ENCODE results near the gene TTC39A.
"Not testable (repeated sequence)": the region's sequence is repeated elsewhere in the genome, so short reads cannot be mapped to it uniquely, and the experiment has no call there.

The TTC39A gene

GRCh38 chr1:51336711-51337110, 6.3 kb upstream of the TTC39A start:
- DNase-seq (ENCODE audit: low spot score), result no peak

DNA sequence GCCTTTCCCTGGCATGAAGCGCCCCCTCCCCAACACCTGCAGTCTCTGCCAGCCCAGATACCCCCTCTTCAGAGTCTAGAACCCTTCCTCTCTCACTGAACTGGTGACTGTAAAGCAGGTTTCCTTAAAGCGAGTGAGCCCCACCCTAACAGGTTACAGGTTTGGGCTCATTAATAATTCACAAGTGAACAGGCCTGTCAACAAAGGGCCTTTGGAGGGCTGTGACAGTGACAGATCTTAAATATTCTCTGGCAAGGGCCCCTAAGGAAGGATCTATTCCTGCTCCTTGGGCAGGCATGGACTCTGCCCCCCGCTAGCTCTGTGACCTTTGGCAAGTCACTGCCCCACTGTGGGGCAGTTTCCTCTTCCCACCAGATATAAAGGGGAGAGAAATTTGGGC, 5.6 kb upstream of the TTC39A start:
- no peak for DNase-seq (ENCODE audit: low spot score)

- DNase-seq (ENCODE audit: low spot score), result no peak
These were observed 1.1 kb upstream of the TTC39A start for GRCh38 chr1:51331206-51332100.

DNA sequence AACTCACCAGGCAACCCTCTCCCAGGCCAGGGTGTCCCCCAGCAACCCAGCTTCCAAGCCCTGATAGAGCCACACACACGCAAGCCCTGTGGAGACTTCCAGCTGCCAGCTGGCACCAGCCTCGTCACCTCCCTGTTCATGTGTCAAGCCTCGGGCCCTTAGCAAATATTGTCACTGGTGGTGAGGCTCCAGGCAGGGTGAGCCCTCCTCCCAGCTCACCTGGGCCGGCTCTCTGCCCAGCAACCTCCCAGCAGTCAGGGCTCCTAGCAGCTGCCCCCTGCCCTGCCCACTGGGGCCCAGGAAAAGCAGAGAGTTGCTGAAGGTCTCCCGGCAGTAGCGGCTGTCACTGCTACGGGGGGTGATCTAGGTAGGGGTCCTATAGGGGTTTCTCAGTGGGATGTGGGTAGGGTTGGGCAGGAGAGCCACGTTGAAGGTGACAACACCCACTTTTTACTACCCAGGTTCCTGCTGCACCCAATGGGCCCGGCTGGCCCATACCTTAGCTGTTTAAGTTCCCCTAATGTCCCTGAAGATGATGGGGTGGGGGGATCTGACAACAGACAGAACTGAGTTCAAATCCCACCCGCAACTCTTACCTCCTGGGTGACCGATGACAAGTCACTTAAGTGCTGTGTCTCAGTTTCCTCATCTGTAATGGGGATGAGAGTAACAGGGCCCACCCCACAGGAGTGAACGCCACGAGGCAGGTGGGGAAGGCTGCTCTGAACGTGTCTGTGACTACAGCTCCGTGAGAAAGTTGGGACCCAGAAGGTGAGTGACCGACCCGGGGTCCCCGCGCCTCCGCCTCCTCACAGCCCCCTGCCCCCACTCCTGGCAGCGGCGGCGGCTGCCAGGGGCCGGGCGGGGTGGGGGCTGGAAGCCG, 678 bp downstream of the TTC39A start:
- DNase-seq (ENCODE audit: low spot score), result no peak

GRCh38 chr1:51328926-51329325, 1.4 kb downstream of the TTC39A start:
- no peak for DNase-seq (ENCODE audit: low spot score)

DNA sequence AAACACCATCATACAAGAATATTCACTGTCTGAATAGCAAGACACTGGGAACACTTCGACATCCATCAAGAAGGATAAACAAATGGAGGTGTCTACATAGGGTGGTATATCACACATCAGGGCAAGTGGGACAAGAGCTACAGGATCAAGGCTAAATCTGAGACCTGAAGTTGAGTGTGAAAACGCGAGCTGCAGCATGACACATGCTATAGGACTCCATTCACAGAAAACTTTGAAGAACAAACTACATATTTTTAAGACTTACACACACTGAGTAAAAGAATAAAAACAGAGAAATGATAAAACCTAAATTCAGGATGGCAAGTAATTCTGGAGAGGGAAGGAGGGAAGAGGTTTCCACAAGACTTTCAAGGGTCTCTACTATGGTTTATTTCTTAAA, 2.1 kb downstream of the TTC39A start:
- no peak for DNase-seq (ENCODE audit: low spot score)

- DNase-seq (ENCODE audit: low spot score), result no peak
These were observed 3.0 kb downstream of the TTC39A start for GRCh38 chr1:51327386-51327785.

GRCh38 chr1:51326839-51327238, 3.5 kb downstream of the TTC39A start:
- DNase-seq (ENCODE audit: low spot score), result no peak

GRCh38 chr1:51325878-51326755, 4.2 kb downstream of the TTC39A start:
- no peak for DNase-seq (ENCODE audit: low spot score)

DNA sequence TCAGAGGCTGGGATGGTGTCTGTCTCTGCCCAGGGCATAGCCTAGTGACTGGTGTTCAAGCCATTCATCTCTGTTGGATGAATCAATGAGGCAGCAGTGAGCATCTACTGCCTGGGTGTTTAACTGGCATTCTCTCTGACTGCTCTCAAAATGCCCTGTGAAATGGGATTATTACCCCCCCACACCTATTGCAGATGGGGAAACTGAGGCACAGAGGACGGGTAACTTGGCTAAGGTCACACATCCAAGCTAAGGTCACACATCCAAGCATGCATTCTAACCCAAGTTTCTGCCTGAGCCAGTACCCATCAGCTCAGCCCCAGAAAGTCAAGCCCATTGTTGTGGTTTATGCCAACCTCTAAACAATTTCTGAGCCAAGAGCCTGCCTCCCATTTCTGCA, 5.0 kb downstream of the TTC39A start:
- DNase-seq (ENCODE audit: low spot score), result no peak

- not testable (repeated sequence) for DNase-seq (ENCODE audit: low spot score)
These were observed 5.4 kb downstream of the TTC39A start for GRCh38 chr1:51325011-51325385.

GRCh38 chr1:51324251-51325010, 5.9 kb downstream of the TTC39A start:
- DNase-seq (ENCODE audit: low spot score), result no peak

DNA sequence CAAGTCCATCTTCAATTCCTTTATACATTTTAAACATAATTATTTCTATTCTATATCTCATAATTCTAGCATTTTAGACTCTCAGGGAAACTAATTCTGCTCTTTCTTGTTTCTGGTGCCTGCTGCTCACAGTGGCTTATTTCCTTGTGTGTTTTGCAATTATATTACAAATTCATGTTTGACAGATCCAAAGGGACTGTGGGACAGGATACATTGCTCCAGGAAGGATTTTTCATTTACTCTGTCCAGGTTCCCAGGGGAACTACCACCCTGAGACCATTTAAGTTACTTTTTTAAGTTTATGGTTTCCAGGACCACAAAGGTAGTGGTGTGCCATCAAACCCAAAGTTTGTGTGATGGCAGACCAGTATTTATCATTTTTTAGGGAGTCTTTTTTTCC, 6.6 kb downstream of the TTC39A start:
- no peak for DNase-seq (ENCODE audit: low spot score)

DNA sequence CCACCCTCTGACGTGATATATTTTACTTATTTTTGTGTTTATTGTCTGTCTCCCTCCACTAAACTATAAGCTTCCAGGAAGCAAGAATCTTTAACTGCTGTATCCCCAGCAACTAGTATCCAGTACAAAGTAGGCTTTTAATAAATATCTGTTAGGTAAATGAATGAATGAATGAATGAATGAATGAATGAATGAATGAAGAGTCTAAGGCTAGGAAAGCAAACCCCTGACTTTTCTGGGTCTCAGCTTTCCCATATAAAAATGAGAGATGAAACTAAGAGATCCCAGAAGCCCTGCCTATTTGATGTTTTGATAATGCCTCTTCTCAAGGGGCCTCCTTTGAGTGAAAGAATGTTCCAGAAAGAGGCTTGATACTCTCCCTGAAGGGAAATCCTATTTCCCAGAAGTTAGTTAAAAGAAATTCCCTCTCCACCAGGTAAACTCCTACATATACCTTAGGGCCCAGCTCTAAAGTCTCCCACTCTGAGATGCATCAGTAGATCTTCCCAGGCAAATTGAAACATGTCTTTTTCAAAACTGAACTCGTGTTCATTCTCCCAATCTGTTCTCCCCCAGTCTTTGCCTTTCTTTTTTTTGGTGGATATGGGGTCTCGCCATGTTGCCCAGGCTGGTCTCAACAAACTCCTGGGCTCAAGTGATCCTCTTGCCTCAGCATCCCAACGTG, 7.8 kb downstream of the TTC39A start:
- DNase-seq (ENCODE audit: low spot score), result no peak

DNA sequence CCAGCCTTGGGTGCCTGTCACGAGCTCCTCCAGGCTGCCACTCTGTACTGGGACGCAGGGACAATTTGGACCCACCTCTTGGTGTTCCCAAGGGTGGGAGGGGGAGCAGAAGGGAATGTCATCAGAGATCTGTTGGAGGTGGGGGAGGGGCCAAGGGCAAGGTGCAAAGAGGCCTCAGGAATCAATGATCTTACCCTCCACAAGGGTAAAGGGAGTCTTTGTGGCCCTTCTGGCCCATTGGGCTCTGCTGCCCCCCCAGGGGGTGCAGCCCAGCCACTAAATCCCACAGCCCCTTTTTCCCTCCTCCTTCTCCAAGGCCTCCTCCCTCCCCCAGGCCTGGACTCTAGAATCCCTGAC, 8.5 kb downstream of the TTC39A start:
- no peak for DNase-seq (ENCODE audit: low spot score)

DNA sequence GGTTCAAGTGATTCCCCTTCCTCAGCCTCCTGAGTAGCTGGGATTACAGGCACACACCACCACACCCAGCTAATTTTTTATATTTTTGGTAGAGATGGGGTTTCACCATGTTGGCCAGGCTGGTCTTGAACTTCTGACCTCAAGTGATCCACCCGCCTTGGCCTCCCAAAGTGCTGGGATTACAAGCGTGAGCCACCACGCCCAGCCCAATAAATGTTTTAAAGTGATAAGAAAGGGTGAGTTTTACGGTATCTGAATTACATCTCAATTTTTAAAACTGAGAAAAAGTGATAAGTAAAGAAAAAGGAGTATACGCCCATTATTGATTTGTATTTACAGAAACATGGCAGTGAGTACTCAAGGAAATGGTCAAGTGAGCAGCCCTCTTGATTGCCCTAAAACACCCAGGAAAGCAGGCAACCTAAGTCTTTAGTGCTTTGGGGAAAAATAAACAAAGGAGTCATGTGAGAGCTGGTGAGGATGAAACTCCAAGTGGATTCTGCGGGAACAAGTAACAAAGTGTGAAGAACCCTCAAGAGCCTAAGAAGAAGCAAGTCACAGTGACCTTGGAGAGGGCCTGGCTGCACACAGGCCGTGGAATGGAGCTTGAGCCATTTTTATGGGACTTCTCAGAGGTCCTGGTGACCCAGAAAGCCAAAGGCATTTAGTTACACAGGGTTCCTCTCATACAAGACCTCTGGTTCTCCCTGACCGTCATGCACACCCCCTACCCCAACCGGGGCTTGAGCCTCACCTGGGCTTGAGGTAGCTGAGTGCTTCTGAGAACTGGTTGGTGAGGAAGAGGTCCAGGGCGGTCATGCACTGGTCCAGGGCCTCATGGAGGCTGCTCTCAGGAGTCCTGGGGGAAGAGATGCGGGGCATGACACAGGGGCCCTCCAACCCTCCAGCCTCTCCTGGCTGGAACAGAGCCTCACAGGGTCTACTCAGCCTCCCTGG, 9.1 kb downstream of the TTC39A start:
- DNase-seq (ENCODE audit: low spot score), result no peak

GRCh38 chr1:51317798-51318197, 12.6 kb downstream of the TTC39A start:
- no peak for DNase-seq (ENCODE audit: low spot score)

- DNase-seq (ENCODE audit: low spot score), result no peak
These were observed 13.6 kb downstream of the TTC39A start for GRCh38 chr1:51316846-51317120.

GRCh38 chr1:51316113-51316845, 14.1 kb downstream of the TTC39A start:
- DNase-seq (ENCODE audit: low spot score), result no peak

All from CD4-positive, alpha-beta T cell treated with Interleukin-6 at 100 ng/mL for 8 hours (primary cell).